HepG2 (cell line): ENCODE data around the gene POLR3F. TPM values are rescaled to one million over a fixed set of nuclear protein-coding genes. Genes with fewer than 3 reads are reported as not detected.

ENCODE experiments used
- GPBP1L1 ChIP-seq: sonication (generic); formaldehyde crosslinking; IDR thresholded peaks from 2 replicates; pipeline ENCODE4 v1.5.0; 2020; ENCODE audit warnings: mild to moderate bottlenecking, missing genetic modification reagents
- PLRG1 ChIP-seq: fragments of 450-650 bp; conservative IDR thresholded peaks from 2 replicates; pipeline ENCODE4 v1.6.1; 2016
- RFX1 ChIP-seq: fragments of 450-650 bp; IDR thresholded peaks from 2 replicates; pipeline ENCODE4 v1.6.1; 2017
- YEATS2 ChIP-seq: sonication (generic); formaldehyde crosslinking; IDR thresholded peaks from 2 replicates; pipeline ENCODE4 v1.4.0; 2020; ENCODE audit warnings: missing genetic modification reagents, borderline replicate concordance
- ZFP36 ChIP-seq: fragments of 150-350 bp; IDR thresholded peaks from 2 replicates; pipeline ENCODE4 v1.6.1; 2018; ENCODE audit warnings: borderline replicate concordance, low read length, low read depth; ENCODE audit not compliant: partially characterized antibody
- ZNF589 ChIP-seq: sonication (generic); formaldehyde crosslinking; conservative IDR thresholded peaks from 2 replicates; pipeline ENCODE4 v1.8.0; 2022; ENCODE audit warnings: mild to moderate bottlenecking, moderate library complexity, missing genetic modification reagents
- polyA plus RNA-seq, 8 experiments: library from polyadenylated mRNA; depleted of rRNA in 3 of 8; stranded (reverse) in 7 of 8; unstranded in 1 of 8; fragments of >200 nt; fragmentation: Illumina TruSeq in 4 of 8; extraction: Trizol in 4 of 8; gene quantifications; 2 replicates each; pipeline versions ENCODE4 v1.2.1 to v1.2.3, GENCODE V29; 2011 to 2016; ENCODE audit warnings: low read depth in 4 of 8, missing spikeins in 1 of 8, mixed read lengths in 1 of 8; ENCODE audit not compliant: insufficient read depth in 1 of 8
- total RNA-seq, 5 experiments: library from RNA; depleted of rRNA; stranded (reverse); fragments of >200 nt; fragmentation: Illumina TruSeq; extraction: Trizol; gene quantifications; 2 replicates each; pipeline ENCODE4 v1.2.3, GENCODE V29; 2016; ENCODE audit warnings: low read depth in 1 of 5
- TF ChIP-seq, protein P1 (sequence below): sonication (generic); formaldehyde crosslinking; IDR thresholded peaks from 2 replicates; pipeline ENCODE4 v1.8.0; 2023; ENCODE audit warnings: mild to moderate bottlenecking, missing genetic modification reagents
- TF ChIP-seq, protein P2 (sequence below): sonication (generic); formaldehyde crosslinking; IDR thresholded peaks from 2 replicates; pipeline ENCODE4 v1.8.0; 2022; ENCODE audit warnings: low read depth, missing genetic modification reagents

Gene POLR3F
- total and polyA plus RNA-seq, 2 of the 13 experiments (the other 11 are each of a cell fraction or from before 2014, with no cell fraction given) = 11.7 to 25.5 TPM

DNA sequence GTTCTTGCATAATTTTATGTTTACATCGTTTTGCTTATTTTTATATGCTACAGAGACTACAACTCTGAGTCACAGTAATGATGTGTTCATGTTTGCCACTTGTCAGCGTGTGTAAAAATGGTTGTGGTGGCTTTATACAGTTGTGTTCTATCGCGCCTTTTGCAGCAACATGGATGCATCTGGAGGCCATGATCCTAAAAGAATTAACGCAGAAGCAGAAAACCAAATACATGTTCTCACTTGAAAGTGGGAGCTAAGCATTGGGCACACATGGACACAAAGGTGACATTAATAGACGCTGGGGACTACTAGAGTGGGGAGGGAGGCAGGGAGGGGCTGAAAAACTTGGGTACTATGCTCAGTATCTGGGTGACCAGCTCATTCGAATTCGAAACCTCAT lies 39.6 kb downstream of the POLR3F start (continued):
- TF ChIP-seq, protein P1, sequence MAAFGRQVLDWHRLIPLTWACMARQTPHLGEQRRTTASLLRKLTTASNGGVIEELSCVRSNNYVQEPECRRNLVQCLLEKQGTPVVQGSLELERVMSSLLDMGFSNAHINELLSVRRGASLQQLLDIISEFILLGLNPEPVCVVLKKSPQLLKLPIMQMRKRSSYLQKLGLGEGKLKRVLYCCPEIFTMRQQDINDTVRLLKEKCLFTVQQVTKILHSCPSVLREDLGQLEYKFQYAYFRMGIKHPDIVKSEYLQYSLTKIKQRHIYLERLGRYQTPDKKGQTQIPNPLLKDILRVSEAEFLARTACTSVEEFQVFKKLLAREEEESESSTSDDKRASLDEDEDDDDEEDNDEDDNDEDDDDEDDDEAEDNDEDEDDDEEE (CRISPR knock-in tag) = 0 out of 2 replicates have a peak, but pooled peaks have one; percentile 18
- TF ChIP-seq, protein P2, sequence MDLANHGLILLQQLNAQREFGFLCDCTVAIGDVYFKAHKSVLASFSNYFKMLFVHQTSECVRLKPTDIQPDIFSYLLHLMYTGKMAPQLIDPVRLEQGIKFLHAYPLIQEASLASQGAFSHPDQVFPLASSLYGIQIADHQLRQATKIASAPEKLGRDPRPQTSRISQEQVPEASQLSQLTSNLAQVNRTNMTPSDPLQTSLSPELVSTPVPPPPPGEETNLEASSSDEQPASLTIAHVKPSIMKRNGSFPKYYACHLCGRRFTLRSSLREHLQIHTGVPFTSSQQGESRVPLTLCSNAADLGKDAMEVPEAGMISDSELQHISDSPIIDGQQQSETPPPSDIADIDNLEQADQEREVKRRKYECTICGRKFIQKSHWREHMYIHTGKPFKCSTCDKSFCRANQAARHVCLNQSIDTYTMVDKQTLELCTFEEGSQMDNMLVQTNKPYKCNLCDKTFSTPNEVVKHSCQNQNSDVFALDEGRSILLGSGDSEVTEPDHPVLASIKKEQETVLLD (CRISPR knock-in tag) = no peak
- no peak for TF ChIP-seq ZFP36
- no peak for TF ChIP-seq PLRG1
- TF ChIP-seq ZNF589 = peak; percentile 42; the same call in 1 of the 2 replicates
- TF ChIP-seq YEATS2 = no peak
- no peak for TF ChIP-seq RFX1
- TF ChIP-seq GPBP1L1 (CRISPR knock-in tag) = no peak
